NCI-H526 (cell line): ENCODE measurements around the gene PIGC.

Source experiments
- DNase-seq, 2 experiments: peaks; one replicate each; lab custom pipeline; 2025; lab: John Stamatoyannopoulos, UW

Gene PIGC

GRCh38 chr1:172443666-172444453, at the start of gene PIGC:
PIGC (minus strand) TSS chr1:172444069; CDS start chr1:172442622, 1,447 bp downstream.
- DNase-seq = peak; percentile 94 to 99

- DNase-seq = no peak
These were observed 48.6 kb upstream of the PIGC start for GRCh38 chr1:172492421-172492820.

- DNase-seq = no peak
These were observed 46.0 kb upstream of the PIGC start for GRCh38 chr1:172489847-172490246.

DNA sequence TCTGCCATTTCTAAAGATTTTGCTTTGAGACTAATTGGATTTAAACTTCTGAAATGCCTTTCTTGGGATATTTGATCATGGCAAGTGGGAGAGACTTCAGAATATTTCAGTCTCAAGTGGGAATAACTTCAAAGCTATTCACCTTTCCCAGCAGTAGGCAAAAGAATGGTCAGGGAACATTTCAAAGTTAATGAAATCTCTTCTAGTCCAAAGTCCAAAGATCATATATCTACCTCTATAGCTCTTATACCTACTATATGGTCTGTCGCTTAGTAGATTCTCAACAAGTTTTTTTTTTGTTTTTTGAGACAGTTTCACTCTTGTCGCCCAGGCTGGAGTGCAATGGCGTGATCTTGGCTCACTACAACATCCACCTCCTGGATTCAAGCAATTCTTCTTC, 44.5 kb upstream of the PIGC start:
- no peak for DNase-seq

- DNase-seq = no peak
These were observed 43.7 kb upstream of the PIGC start for GRCh38 chr1:172487550-172487949.

DNA sequence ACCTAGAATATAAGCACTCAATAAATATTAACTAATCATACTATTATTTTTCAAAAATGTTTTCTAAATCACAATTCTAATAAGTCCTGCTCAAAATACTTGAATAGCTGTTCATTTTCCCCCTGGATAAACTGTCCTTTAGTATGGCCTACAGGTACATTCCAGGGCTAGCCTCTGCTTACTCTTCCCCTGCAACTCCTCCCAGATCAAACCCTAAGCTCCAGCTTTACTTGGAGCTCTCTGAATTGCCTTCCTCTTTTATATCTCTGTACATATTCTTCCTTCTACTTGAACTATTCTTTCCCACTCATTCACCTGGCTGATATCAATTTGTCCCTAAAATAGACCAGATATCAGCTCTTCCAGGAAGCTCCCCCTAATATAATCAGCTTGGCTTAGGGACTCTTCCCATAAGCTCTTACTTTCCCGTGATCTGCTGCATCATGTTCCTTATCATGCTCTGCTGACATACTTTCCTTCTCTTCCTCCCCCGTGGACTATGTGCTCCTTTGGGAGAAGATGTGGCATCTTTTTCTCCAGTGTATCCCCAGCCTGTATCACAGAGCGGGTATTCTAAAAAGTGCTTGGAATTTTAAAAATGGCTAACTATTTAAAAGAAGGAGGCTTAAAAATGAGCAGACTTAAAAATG, 43.1 kb upstream of the PIGC start:
- no peak for DNase-seq

DNA sequence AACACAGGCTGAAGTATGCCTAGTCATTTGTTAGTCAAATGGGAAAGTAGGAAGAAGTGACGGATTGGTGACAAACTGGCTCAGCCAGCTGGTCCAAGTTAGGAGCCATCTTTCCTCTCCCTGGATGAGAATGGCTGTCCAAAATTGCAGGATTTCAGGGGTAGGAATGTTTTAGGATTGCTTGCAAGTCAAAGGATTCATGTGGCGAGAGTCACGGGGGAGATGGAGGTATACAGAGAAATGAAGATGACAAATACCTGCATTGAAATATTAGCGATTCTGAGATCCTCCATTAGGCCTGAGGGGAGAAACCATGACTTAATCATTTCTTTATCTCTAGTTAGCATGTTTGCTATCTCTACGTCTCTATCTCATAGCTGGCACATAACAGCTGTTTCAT, 41.8 kb upstream of the PIGC start:
- peak; percentile 47 to 69 for DNase-seq

DNA sequence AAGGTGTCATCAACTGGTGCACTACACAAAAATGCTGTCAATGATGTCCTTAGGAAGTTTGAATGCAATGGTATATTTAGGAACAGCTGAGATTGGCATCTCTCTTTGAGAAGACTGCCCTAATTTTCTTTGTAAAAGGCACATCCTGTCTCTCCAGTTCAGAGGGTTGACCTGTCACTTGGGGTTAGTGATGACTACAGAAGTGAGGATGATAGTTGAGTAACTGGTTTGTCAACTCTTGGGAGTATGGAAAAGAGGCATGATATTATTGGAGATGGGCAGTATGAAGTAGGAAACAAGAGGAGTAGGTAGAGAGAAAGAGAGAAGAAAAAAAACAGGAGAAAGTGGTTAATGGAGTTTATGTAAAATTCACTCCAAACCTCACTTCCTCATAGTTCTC, 40.4 kb upstream of the PIGC start:
- peak; percentile 32 to 63 for DNase-seq

DNA sequence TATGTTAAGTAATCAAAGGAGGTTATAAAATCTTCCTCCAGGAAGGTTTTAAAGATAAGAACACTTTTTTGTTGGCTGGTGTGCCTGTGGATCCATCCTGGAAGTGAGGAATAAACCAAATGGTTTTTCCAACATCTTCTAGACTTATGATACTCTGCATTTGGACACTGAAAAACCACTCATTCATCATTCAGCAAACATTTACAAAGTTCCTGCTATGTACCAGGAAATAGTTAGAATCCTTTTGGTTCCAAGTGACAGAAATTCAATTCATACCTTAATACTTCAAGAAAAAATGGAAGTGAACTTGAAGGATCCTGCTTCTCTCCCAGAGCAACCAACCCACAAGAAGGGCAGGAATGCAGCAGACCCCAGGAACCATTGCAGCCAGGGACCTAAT, 39.6 kb upstream of the PIGC start:
- no peak for DNase-seq

DNA sequence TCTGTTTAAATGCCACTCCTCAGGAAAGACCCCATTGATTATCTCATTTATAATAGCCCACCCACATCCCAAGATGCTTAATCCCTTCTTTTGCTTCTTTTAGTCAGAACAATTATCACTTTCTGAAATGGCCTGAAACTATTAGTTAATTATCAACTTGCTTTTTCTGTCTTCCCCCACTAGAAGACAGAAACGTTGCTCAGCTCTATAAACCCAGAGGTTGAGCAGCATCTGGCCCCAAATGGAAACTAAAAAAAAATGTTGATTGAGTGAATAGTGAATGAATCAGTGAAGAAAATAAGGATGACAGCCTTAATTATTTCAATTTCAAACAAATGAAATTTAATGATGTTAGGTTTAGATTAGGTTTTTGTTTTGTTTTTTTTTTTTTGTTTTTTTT, 38.2 kb upstream of the PIGC start:
- DNase-seq = no peak

DNA sequence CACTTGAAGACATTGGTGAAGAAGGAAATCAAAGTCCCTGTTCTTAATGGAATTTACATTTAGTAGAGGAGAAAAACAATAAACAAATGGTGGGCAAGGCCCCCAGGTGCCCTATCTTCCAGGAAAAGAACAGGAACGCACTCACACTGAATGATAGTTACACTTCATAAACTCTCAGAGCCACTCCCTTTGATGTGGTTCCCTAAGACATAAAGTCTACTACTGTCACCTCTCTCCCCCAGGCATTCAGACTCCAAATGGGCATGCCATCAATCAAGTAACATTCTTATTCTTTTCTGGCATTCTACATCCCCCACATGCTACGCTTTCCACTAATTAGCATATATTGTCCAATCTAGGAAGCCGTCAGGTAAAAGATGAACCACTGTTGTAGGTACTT, 36.6 kb upstream of the PIGC start:
- DNase-seq = no peak

- no peak for DNase-seq
These were observed 34.6 kb upstream of the PIGC start for GRCh38 chr1:172478485-172478884.

GRCh38 chr1:172477741-172478140, 33.9 kb upstream of the PIGC start:
- DNase-seq = no peak

DNA sequence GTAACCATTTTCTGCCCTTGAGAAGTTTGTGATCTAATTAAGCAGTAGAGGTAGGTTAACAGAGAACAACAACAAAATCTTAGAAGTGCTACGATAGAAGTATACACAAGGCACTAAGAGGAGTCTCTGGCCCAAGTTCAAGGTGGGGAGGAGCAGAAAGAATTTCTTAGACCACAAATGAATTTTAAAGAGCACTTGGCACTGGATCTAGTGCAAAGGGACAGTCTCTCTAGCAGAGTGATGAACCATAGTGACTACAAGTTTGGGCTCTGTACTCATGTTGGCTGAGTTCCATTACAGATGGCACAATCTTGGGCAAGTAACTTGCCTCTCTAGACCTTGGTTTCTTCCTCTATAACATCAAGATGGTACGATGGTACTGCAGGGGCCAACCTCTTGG, 33.3 kb upstream of the PIGC start:
- no peak for DNase-seq

DNA sequence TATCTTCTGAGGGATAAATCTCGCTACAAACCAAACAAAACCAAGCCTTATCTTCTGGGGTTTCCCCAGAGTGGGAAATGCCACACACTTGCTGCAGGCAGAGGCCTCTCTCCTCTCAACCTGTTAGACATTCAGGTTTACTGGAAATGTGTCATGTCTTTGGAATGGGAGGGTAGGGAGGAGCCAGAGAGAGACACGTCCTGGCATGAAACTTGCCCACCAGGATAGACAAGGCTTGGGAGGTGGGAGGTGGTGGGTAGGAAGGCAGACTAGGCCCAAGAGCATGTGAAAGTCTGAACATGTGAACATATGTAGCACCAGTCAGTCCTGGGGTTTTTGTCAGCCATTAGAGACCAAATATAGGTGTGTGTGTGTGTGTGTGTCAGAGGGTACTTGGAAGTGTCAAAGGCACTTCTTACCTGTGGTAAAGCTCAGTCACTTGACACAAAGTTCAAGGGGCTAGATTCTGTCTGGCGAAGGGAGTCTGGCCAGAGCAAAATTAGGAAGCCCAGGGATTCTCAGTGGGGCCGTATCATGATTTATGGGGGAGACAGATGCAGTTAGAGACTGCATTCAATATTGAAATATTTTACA, 32.4 kb upstream of the PIGC start:
- DNase-seq = no peak

GRCh38 chr1:172473842-172474241, 30.0 kb upstream of the PIGC start:
- no peak for DNase-seq

DNA sequence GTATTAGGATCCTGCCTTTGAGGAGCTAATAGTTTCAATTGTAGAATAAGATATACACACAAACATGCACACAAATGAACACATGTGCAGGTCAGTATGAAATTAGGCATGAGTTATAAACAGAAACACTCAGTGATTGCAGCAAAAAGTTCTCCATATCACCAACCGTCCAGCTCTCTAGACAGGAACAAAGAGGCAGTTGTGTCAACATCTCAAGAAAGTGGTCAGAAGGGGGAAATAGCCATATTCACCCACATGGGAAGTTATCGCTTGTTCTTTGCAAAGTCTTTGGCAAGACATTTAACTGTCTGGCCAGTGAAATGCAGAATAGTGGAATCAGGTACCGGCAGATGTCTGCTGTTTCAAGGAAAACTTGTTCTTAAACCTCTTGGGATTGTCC, 29.4 kb upstream of the PIGC start:
- DNase-seq = no peak

DNA sequence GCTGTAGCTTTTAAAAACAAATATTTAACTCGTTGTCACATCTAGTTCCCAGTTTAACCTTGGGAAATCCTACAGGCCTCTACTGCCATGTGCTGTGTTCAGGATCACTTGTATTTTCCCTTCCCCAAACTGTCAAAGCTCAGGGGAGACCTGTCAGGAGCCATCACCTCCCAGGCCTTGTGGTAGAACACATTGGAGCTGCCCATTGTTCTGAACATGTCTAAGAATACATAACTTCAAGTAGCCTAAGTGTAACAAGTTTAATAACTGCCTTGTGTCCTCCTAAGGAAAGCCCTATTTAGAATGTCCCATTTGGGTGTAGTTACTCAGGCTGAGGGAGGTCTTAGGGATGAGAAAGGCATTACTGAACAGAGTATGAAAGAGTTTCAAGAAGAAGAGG, 28.6 kb upstream of the PIGC start:
- DNase-seq = no peak

DNA sequence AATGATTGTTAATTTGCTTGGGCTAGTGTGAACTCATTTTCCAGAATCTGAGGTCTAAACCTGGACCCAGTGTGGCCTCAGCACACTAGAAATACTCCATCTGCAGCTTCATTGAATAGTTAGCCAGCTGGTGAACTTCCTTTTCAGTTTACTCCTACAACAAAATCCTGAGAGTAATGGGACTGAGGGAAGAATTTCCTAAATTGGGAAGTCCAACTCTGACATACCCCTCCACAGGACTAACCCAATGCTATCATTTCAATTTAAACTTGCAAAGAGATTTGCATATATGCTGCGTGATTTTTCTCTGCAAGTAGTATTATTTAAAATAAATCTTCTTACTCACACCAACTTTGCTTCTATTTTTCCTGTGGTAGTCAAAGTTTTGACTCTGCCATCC, 27.8 kb upstream of the PIGC start:
- no peak for DNase-seq

DNA sequence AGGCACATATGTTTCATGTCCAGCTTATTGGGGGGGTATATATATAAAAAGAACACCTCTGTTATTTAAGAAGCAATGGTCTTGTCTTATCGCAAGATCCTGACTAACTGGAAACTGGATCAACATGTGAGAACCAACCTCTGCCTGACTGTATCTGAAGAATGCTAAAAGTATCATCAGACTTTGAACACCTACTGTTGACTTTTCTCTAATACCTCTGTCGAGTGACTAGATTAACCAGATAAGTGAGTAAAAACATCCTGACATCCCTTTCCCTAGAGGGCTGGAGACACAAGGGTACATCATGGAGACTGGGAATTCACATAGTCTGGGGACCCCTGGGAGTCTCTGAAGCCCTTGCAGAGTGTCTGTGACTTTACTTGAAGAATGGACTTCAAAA, 26.3 kb upstream of the PIGC start:
- DNase-seq = no peak

- no peak for DNase-seq
These were observed 25.8 kb upstream of the PIGC start for GRCh38 chr1:172469717-172470116.

DNA sequence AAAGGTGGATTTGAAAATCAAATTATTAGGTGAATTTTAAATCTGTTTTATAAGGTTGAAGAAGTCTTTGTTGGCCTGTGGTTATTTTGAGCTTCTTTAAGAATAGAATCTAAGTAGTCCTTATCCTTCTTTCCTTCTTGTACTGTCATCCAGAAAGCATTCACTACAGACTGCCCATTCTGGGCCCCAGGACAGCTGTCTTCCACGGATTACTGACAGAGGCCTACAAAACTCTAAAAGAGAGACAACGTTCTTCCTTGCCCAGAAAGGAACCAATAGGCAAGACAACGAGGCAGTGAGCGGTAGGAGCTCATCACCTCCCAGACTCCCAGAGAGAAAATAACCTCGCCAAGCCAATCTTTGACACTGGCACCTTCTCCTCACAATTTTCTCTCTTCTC, 24.4 kb upstream of the PIGC start:
- no peak for DNase-seq

- DNase-seq = no peak
These were observed 23.6 kb upstream of the PIGC start for GRCh38 chr1:172467446-172467845.
